NCI-H2029 treated with DMSO at 0.1 percent for 48 hours (cell line): Measurements from ENCODE around the gene PDE7B.

Source experiments
- DNase-seq: peaks from one replicate; lab custom pipeline; 2025; lab: John Stamatoyannopoulos, UW

PDE7B gene

DNA sequence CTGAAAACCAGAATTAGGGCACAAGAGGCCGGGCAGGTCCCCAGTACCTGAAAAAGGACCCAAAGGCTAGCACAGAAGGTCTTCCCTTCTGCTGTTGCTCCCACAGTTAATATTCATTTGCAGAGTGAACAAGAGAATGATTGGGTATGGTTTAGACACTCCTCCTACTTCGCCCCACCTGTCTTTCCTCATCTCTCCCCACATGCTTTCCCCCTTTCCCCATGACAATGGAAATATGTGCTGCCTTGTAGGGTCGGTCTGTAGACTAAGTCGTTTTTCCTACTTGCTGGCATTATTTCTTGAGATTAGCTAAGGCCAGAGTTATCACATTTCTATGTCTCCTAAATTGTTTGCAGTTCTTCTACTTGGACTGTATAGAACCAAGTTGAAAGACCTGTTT lies 181.9 kb downstream of the PDE7B start:
- no peak for DNase-seq

DNA sequence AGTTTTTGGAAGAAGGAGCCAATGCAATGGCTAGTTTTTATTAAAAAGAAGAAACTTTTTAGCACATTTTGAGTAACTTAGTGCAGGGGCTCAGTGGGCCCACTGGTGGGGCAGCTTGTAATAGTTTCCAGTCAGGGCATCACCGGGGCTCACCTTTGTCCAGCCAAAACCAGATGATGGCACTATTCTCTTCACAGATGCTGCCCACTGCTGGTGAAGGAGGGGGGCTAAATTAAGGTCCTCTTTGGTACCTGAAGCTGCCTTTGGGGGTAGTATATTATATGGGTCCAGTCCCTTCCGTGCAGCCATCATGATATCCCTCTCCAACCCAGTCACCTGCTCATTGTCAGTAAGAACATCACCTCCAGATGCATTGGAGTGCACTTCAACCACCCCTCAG lies 182.9 kb downstream of the PDE7B start:
- DNase-seq: no peak

DNA sequence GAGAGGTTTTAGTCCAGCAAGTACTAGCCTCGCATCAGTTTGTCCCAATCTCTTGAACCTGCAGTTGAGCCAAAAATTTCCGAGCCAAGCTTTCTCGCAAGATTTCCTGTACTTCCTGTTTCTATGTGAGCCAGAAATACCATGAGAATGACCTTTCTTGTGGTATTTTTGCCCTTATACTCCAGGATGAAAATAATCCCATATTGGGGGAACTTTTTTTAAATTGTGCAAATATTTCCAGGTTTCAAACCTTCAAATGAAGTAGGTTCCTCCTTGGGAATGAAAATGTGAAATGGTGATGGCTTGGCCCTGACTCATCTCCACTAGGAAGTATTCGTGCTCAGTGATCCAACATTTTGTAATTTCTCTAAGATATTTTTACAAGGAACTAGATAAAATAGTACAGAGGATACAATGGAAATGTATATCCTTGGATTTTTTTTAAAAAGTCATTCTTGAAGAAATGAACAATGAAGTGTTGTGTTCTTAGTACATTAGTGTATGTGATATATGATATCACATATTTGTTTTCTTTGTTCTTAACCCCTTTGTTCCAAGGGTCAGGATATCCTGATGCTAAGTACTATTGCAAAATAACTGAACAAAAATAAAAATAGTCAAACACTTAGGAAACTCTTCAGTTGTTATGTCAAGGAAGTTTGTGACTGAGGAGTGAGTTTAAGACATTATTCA lies 184.0 kb downstream of the PDE7B start:
- no peak for DNase-seq

DNA sequence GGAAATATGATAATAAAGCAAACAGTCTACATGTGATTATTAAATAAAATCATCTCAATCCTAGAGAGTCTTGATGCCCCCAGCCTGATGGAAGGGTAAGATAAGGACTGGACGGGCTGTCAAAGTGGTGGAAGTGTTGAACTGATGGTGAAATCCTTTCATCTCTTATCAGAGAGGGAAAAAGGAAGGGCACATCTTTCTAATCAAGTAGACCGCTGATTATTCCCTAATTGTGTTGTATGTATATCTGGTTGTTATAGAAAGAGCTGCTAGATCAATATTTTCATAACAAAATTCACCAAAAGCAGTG lies 184.5 kb downstream of the PDE7B start:
- no peak for DNase-seq

DNA sequence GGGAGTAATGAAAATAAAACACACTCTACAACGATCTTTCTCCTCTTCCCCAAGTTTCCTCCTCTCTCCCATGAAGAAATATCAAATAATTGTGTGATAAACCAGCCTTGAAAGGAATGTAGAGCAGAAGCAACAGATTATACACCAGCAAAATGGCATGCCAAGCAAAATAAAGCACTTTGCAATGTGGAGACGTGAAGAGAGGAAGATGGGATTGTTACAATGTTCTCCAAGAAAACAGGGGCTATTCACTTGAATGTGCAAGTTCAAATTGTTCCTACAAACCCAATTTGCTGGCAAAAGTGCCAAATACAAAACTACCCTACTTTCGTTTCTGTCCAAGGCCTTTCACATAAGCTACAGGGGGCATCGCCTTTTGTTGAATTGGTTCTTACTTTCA lies 185.1 kb downstream of the PDE7B start:
- DNase-seq: no peak

DNA sequence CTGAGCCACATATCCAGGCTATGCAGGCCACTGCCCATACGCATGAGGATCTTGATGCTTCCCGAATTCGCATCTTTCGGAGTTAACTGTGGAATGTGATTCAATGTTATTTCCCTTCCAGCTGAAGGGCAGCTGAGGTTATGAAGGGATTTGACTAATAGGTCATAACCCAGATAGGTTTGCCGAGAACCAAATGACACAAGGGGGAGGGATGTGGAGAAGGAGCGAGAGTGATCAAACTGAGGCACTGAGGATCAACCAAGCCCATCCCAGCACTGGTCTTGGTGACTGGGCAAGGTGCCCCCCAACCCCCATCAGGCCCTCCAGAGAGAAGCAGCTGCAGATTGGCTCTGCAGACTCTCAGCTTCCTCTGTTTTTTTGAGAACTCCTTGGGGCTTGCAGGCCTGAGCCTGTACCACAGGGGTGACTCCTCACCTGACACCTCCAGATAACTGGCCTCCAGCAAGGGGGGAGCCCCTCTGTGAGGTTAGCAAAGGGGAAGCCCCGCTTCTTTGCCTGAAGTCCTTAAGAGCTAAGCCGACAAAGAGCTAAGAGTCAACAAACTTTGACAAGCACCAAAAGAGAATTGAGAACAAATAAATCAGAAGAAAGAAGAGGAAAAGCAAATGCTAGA lies 185.9 kb downstream of the PDE7B start:
- no peak for DNase-seq

DNA sequence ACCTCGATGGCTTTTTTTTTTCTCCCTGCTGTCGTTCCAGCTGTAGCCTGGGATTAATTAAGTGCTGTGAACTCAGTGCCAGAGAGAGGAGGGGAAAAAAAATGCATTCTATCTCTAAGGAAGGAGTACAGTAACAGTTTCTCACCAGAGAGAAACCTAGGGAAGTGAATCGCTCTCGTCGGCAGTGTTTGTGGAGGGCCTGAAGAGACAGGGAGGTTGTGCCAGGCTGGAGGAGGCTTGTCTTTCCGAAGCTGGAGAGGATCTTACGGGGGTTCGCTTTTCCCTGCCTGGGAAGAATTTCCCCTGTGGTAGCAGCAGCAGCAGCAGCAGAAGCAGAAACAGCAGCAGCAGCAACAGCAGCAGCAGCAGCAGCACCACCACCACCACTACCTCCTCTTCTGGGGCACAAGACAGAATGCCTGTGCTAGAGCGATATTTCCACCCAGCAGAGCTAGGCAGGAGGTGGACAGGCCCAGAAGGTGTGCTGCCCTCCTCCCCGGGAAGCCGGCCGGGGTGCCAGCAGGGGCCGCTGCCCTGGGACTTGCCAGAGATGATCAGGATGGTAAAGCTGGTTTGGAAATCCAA lies 186.5 kb downstream of the PDE7B start:
- DNase-seq: no peak

DNA sequence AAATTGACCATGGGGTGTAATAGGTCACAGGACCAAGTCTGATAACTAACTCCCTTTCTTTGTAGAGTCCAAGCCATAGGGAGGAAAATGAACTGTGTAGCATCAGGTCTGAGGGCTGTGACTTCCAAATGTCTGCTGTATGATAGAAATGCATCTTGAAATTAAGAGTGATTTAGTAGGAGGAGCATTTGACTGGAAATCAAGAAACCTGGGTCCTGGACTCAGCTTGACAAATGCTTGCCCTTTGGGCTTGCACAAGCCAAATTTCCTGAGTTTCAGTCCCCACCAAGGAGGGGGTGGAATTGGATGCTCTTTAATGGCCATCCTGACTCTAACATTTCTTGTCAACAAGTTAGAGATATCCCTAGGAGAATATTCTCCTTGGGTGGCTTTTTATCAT lies 187.0 kb downstream of the PDE7B start:
- DNase-seq: no peak

DNA sequence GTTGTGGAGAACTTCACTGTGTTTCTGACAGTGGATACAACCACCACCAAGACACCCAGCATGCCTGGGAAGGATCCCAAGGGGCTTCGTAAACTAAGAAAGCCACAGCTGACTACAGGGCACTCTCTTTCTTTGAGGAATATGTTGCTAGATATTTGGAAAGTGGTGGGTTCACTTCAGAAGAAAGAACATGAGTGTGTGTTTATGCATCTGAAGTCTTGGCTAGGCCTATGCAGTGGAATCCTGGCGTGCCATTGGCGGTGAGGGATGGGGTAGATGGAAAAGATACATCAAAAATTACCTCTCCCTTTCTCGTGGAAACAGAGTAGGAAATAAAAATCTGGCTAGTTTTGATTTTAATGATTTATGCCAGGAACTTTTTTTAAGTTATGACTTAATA lies 187.7 kb downstream of the PDE7B start:
- DNase-seq: no peak

DNA sequence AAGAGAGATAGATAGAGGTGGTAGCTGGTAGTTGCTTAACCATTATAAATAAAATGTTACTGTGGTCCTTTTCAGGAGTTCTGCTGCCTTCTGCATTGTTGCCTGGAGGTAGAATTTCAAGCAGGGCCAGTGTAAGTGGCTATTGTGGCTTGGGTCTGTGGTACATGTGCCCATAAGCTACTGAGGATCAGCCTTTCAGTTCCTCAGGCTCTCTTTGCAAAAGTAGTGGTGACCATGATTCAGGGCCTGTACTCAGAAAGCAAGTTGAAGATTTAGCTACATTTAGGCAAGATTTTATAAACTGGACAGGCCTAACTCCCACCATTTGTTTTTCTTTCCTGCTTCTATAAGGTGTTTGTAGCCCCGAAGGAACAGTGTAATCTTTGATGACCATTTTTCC lies 199.0 kb downstream of the PDE7B start:
- no peak for DNase-seq

DNA sequence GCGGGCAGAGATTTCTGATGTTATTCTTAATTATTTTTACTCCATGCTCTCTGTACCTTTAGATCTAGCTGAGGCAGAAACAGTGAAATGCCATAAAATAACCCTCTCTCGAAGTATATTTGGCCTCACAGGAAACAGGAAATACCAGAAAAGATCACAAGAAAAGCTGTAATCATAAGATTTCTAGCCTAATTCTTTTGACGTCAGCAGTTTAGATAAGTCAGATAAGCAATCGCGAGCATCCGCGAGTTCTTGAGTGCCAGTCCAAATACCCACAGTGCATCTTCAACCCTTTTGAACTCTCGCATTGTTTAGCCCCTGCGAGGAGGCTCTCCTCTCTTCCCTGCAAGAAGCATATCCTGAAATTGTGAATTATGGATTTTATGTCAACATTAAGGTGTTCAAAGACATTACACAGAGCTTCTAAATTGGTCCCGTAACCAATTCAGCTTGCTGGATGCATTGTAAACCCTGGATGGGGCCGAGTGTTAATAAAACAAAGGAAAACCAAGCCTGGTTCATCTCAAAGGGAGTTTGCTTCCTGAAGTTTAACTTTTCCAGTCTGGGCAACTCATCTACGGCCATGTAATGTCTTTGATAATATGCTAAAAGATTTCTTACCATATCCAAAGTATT lies 199.8 kb downstream of the PDE7B start:
- DNase-seq: no peak

DNA sequence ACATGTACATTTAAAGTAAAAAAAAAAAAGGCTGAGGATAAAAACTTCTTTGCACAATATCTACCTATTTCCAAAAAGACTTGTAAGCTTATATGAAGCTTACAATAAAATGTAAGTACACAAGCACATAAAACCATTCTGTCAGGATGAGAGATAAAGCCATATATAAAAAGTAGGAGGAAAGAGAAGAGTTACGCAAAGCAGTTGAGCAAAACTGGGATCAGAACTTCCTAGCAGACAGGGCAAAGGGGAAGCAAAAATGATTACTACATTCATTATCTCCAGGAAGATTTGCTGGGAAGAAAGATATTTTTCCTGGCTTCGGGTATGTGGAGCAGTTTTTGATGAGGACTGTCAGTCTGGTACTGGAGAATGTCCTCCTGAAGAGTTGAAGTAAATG lies 200.5 kb downstream of the PDE7B start:
- DNase-seq: no peak

DNA sequence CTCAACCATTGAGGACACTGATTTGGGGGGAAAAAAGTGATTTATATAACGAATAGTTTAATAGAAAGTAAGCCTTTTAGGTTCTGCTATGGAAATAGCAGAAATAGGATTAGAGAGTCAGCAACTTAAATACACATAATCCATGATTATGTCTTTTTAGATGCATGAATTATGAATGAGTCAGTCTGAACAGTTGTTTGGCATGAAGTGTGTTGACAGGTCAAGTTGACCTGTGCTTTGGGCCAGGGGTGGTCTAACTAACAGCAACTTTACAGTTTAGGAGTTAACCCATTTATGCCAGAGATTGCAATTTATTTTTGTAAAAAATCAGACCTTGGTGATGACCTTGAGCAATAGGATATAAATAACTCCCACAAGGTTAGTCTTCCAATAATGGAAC lies 207.4 kb downstream of the PDE7B start:
- no peak for DNase-seq

DNA sequence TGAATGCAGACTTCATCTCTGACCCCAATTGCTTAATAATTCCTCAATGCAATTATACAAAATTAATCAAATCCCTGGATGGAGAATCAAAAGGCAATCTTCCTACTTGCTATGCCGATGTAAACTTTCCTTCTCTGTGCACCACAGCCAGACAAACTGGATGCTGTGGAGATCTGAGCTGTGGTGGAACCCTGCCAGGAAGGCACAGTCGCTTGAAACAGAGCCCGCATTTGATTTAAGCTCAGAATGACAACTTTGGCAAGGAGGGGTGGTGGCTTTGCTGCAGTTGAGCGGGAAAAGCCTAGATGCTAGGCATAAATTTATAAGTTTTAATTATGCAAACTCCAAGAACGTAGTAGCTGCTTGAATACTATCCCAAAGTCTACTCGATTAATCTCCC lies 207.8 kb downstream of the PDE7B start:
- DNase-seq: no peak

DNA sequence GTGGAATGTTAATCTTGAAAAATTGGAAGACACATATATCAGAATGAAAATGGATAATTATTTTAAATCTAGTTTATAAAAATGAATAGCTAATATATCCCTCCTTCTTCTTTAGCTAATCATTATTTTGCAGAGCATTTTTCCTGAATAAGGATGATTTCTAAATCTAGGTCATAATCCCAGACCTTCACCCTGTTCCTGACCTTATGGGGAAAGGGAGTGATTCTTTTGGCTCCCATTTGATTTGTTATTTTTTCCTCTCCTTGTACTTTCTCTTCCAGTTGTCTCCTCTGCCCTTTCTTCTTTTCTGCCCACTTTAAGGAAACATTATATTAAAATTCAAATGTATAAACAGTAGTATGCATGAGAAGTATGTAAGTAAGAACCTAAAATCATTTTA lies 208.6 kb downstream of the PDE7B start:
- no peak for DNase-seq

DNA sequence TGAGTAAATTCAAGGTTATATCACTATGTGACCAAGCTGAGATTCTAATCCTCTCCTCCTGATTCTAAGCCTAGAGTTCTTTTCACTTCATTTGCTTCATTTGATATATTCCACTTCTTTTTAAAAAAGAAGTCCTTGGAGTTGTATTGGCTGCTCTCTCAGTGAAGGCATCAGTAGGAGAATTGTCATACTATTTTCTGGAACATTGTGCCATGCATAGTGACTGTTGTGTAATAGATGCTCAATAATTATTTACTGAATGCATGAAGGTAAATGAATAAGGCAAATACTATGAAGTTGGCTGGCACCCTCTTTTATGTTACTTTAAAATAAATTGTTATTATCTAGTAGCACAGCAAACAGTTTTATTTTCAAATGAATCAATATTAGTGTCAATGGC lies 209.3 kb downstream of the PDE7B start:
- DNase-seq: no peak

DNA sequence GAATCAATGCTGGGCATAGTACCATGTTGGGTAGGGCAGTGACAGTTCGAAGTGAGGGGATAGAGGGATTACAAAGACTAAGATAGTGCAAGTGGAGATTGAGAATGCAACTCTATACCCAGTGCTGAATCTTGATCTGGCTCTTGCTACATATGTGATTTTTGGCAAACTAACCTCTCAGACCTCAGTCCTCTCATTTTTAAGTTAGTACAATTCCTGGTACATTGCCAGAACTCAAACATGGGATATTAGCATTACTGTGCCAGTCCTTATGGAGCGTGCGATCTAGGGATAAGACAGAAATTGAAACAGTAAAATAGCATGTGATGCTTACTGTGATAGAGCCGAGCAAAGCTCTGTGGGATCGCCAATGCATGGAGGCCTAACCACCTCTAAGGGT lies 210.2 kb downstream of the PDE7B start:
- no peak for DNase-seq

DNA sequence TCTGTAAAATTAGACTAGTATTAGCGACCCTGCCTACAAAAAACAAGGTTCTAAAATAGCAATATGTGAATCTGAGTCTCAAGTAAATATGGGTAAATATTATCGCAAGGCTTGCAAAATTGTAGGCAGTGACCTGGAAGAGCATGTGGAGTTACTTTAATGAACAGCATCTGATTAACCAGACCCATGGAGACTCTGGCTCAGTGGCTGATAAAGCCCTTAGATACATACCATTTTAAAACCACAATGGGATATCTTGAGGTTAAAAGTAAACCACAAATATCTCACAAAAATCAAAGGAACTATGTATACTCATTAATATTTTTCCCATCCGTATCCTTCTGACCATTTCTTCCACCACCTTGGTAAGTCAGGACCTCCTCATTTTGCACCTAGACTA lies 211.6 kb downstream of the PDE7B start:
- no peak for DNase-seq

DNA sequence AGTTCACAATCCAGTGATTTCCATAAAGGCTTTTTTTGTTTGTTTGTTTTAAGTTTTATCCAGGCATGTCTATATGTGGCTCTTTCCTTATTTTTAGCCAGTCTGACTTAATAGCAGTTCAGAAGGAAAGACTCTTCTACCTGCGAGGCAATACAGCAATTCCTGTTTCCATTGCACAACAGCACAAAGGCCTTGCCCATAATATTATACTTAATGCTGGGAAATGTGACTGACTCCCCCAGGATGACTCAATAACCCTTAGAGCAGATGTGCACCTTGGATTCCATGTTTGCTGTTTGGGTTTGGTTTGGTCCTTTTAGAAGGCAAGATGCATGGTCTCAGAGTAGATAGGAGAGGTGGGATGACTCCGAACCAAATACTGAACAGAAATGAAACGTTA lies 214.5 kb downstream of the PDE7B start:
- DNase-seq: no peak

DNA sequence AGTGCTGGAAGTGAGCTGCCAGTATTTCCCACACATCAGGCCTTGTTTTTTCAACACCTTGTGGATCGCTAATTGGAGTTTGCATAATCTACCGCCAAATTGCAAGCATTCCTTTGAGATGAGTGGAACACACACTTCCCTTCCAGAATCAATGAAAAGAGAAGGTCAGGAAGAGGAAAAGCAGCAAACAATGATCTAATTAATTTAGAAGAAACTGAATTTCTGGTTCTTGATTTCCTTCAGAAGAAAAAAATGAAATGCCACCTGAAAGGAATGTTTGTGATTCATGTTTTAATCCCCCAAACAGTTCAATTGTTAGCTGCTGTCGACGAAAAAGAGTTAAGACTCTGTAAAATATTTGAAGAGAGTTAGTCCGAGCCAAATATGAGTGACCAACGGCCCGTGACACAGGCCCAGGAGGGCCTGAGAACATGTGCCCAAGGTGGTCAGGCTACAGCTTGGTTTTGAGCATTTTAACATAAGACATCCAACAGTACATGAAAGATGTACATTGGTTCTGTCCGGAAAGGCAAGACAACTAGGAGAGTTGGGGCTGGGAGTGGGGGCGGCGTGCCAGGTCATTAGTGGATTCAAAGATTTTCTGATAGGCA lies 216.3 kb downstream of the PDE7B start:
- no peak for DNase-seq

DNA sequence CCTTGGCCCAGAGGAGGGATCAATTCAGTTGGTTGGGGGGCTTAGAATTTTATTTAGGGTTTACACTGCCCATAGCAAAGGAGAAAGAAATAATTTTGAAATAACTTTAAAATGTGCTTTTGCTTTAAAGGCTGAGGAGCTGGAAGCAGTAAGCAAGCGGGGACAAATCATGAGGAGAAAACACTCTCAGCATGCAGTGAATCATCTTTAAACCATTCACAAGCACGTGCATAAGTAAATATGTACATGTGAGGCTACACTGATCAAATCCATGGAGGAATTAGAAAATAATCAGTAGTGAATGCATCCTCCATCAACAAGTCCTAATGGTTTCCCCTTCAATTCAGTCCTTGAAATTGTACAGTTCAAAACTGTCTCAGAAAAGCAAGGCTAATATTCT lies 217.6 kb downstream of the PDE7B start:
- no peak for DNase-seq

DNA sequence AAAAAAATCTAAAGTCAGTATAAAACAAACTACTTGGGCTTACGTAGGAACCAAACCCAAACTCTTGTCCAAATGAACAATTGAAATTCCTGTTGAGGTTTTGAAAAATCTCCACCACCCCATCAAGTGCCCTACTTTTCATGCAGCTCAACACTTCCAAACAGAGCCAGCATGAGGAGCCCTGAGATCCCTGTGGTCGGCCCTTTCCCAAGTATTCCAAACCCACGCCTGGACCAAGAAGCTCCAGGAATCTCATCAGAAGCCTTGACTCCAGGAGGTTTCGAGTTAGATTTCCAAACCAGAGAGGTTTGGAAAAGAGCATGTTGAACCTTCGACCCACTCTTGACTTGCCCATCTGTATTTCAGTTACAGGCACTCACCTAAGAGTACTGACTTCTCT lies 219.3 kb downstream of the PDE7B start:
- no peak for DNase-seq

DNA sequence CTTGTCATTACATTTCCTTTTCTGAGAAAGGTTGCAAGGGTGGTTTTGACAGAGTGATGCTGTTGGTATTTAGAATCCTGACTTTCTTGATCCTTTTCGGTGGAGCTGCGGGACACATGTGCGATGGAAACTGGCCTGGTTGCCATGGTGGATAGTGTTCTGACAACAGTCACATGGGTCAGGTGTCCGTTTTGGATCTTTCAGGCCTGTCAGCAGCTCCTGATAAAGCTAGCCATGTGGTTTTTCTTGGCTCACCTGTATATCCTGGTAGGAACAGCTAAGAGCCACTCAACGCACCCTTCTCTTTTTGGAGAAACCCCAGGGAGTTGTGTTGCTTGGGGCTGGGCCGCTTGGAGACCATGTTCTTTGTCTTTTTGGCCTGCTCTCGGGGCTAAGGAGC lies 221.2 kb downstream of the PDE7B start:
- DNase-seq: no peak
